NCI-H2196 treated with DMSO at 0.1 percent for 48 hours (cell line): Measurements from ENCODE around the gene BEX4.

Experiments
- DNase-seq: peaks from one replicate; lab custom pipeline; 2025; ENCODE audit not compliant: unreplicated experiment; lab: John Stamatoyannopoulos, UW

BEX4 gene

GRCh38 chrX:103236296-103236695, 21.4 kb downstream of the BEX4 start:
- no peak for DNase-seq

- DNase-seq: no peak
These were observed 25.2 kb downstream of the BEX4 start for GRCh38 chrX:103240155-103240554.

GRCh38 chrX:103248553-103248952, 33.6 kb downstream of the BEX4 start:
- DNase-seq: no peak

GRCh38 chrX:103249805-103250204, 34.9 kb downstream of the BEX4 start:
- no peak for DNase-seq

GRCh38 chrX:103250977-103251376, 36.1 kb downstream of the BEX4 start:
- no peak for DNase-seq

- DNase-seq: no peak
These were observed 38.7 kb downstream of the BEX4 start for GRCh38 chrX:103253608-103254007.

GRCh38 chrX:103254171-103254824, 39.4 kb downstream of the BEX4 start:
- peak; percentile 36 for DNase-seq

GRCh38 chrX:103254921-103255493, 40.1 kb downstream of the BEX4 start, which contains the start of gene TCEAL8:
Gene TCEAL8, minus strand, starts transcription at chrX:103255155. Its CDS starts 1,176 bp downstream, at chrX:103253979.
- peak; percentile 20 for DNase-seq

GRCh38 chrX:103256651-103257050, 41.7 kb downstream of the BEX4 start:
- no peak for DNase-seq

- DNase-seq: no peak
These were observed 43.4 kb downstream of the BEX4 start for GRCh38 chrX:103258275-103258674.
